K562 (cell line): ENCODE results near the gene PLXNA2. TPM values are rescaled to one million over a fixed set of nuclear protein-coding genes. Genes with fewer than 3 reads are reported as not detected.

Experiments used
- ATAC-seq: fragments of 200-7000 bp; cut with Tn5 transposase; 3 replicates; pipeline ENCODE4 v1.9.1; 2020; ENCODE audit warnings: moderate library complexity
- BruUV-seq: library from RNA; stranded (reverse); fragments of 400-500 nt; replicated peaks from 2 replicates; lab custom pipeline; 2021; lab: Mats Ljungman, UMichigan
- CTCF ChIA-PET: fragments of 300-600 bp; formaldehyde crosslinking; extraction: SDS; loops from one replicate; lab custom pipeline; 2021; ENCODE audit warnings: low intra/inter-chr PET ratio; lab: Yijun Ruan, JAX
- POLR2A ChIA-PET: fragments of 300-600, 350-650 bp; sonication (Branson Sonifier 250); formaldehyde crosslinking; extraction: SDS; loops from one replicate; lab custom pipeline; 2021; ENCODE audit warnings: antibody characterized with exemption, inconsistent platforms; lab: Yijun Ruan, JAX
- DNase-seq, 4 experiments: peaks; one replicate each; pipeline versions ENCODE4 v3.0.0 to v3.0.0-alpha.2; 2011 to 2018; ENCODE audit warnings: low spot score in 3 of 4, mixed read lengths in 3 of 4; ENCODE audit errors: extremely low read depth in 1 of 4
- FAIRE-seq: peaks from 2 replicates; lab custom pipeline; 2011; peaks lifted over from hg19 to GRCh38; lab: Jason Lieb, UNC
- H2AFZ ChIP-seq: 2 replicates; pipeline ENCODE4 v1.6.0; 2011; ENCODE audit warnings: low read depth, low read length, control low read depth, inconsistent platforms
- H3K27ac ChIP-seq: fragments of 200-600 bp; 3 replicates; pipeline ENCODE4 v1.8.0; 2011; ENCODE audit warnings: low read depth, mild to moderate bottlenecking, control low read depth, inconsistent platforms, low read length, moderate library complexity, mixed read lengths; ENCODE audit errors: extremely low read depth
- H3K27me3 ChIP-seq, 2 experiments: fragments of 300-600 bp in 1 of 2; 2 replicates in 1 of 2; 3 replicates in 1 of 2; pipeline versions ENCODE4 v1.6.0 to v1.8.0; 2011; ENCODE audit warnings: inconsistent platforms in 2 of 2, low read length in 2 of 2, mild to moderate bottlenecking in 1 of 2, mixed read lengths in 1 of 2, moderate library complexity in 1 of 2; ENCODE audit not compliant: control insufficient read depth in 2 of 2, insufficient read depth in 2 of 2
- H3K36me3 ChIP-seq: fragments of 300-600 bp; 3 replicates; pipeline ENCODE4 v1.8.0; 2011; ENCODE audit warnings: mild to moderate bottlenecking, low read length, inconsistent platforms; ENCODE audit not compliant: control insufficient read depth, insufficient read depth
- H3K4me1 ChIP-seq, 2 experiments: fragments of 200-600 bp in 1 of 2; replicated peaks in 1 of 2; 2 replicates in 1 of 2; 3 replicates in 1 of 2; pipeline versions ENCODE4 v1.5.1 to v1.8.0; 2011; ENCODE audit warnings: inconsistent platforms in 2 of 2, low read length in 2 of 2, mild to moderate bottlenecking in 1 of 2, mixed read lengths in 1 of 2, moderate library complexity in 1 of 2; ENCODE audit not compliant: control insufficient read depth in 2 of 2, insufficient read depth in 2 of 2
- H3K4me2 ChIP-seq: 2 replicates; pipeline ENCODE4 v1.6.1; 2011; ENCODE audit warnings: low read length, control low read depth, inconsistent platforms, mixed read lengths; ENCODE audit not compliant: insufficient read depth
- H3K4me3 ChIP-seq: fragments of 200-600 bp; sonication (generic), shearing (Covaris generic); 2 replicates; pipeline ENCODE4 v1.5.1; 2016; ENCODE audit warnings: control low read depth, inconsistent platforms
- H3K79me2 ChIP-seq: fragments of 200-600 bp; 3 replicates; pipeline ENCODE4 v1.8.0; 2011; ENCODE audit warnings: low read length, inconsistent platforms; ENCODE audit not compliant: control insufficient read depth, insufficient read depth
- H3K9ac ChIP-seq, 2 experiments: 2 replicates each; pipeline versions ENCODE4 v1.6.0 to v1.6.1; 2011; ENCODE audit warnings: low read depth in 2 of 2, low read length in 2 of 2, control low read depth in 1 of 2, inconsistent platforms in 1 of 2, mild to moderate bottlenecking in 1 of 2, mixed read lengths in 1 of 2; ENCODE audit not compliant: insufficient read depth in 1 of 2
- H3K9me1 ChIP-seq: one replicate; pipeline ENCODE4 v1.6.0; 2011; ENCODE audit warnings: inconsistent platforms, mild to moderate bottlenecking, low read length, moderate library complexity; ENCODE audit not compliant: control insufficient read depth, insufficient read depth
- H3K9me3 ChIP-seq: replicated peaks from 2 replicates; pipeline ENCODE4 v1.5.1; 2011; ENCODE audit warnings: low read depth, low read length, inconsistent platforms; ENCODE audit not compliant: control insufficient read depth, insufficient read depth
- H4K20me1 ChIP-seq: replicated peaks from 2 replicates; pipeline ENCODE4 v1.6.1; 2011; ENCODE audit warnings: low read length, inconsistent platforms, mixed read lengths; ENCODE audit not compliant: control insufficient read depth, insufficient read depth
- FOXJ2 ChIP-seq: fragments of 200-800 bp; sonication (Bioruptor generic); IDR thresholded peaks from 2 replicates; pipeline ENCODE4 v1.6.1; 2016; ENCODE audit warnings: missing genetic modification characterization, missing compliant biosample characterization
- SPI1 ChIP-seq: IDR thresholded peaks from 2 replicates; pipeline ENCODE4 v1.6.1; 2011; ENCODE audit warnings: low read depth, low read length, control low read depth, borderline replicate concordance
- YBX1 ChIP-seq: fragments of 450-650 bp; IDR thresholded peaks from 2 replicates; pipeline ENCODE4 v1.7.1; 2016; ENCODE audit warnings: mild to moderate bottlenecking
- in situ Hi-C: fragments of 300-500 bp; cut with MboI; formaldehyde crosslinking; loops from 4 replicates; pipeline ENCODE4 v1.15.0; 2018; ENCODE audit warnings: inconsistent platforms, mixed read lengths
- intact Hi-C: fragments of 100-400 bp; cut with micrococcal nuclease; formaldehyde crosslinking; loops from 2 replicates; pipeline ENCODE4 v1.14.2; 2022
- polyA plus RNA-seq, 8 experiments: library from polyadenylated mRNA; depleted of rRNA in 4 of 8; stranded (reverse) in 5 of 8; unstranded in 3 of 8; fragments of >200 nt; fragmentation: Nextera tagmentation in 2 of 8; fragmentation: Illumina TruSeq in 1 of 8; extraction: Ambion mirVana in 2 of 8; extraction: Trizol in 1 of 8; gene quantifications; 2 replicates each; pipeline versions ENCODE4 v1.2.1 to v1.2.3, GENCODE V29; 2011 to 2014; ENCODE audit warnings: inconsistent platforms in 1 of 8, missing spikeins in 1 of 8
- total RNA-seq, 7 experiments: library from RNA; depleted of rRNA in 6 of 7; stranded (reverse); fragments of >200 nt in 6 of 7; fragmentation: Illumina TruSeq in 2 of 7; extraction: Trizol in 2 of 7; gene quantifications; 2 replicates each; pipeline versions ENCODE4 v1.2.1 to v1.2.3, GENCODE V29; 2011 to 2021; ENCODE audit warnings: low replicate concordance in 1 of 7
- TF ChIP-seq, protein P1 (sequence below): fragments of 450-650 bp; formaldehyde crosslinking; IDR thresholded peaks from 2 replicates; pipeline ENCODE4 v1.4.0; 2020; ENCODE audit warnings: mild to moderate bottlenecking, moderate library complexity

PLXNA2 gene
- total and polyA plus RNA-seq, 9 of the 15 experiments (the other 6 are each of a cell fraction or from before 2014, with no cell fraction given) = 0.01 to 1.3 (median 0.32) TPM

DNA sequence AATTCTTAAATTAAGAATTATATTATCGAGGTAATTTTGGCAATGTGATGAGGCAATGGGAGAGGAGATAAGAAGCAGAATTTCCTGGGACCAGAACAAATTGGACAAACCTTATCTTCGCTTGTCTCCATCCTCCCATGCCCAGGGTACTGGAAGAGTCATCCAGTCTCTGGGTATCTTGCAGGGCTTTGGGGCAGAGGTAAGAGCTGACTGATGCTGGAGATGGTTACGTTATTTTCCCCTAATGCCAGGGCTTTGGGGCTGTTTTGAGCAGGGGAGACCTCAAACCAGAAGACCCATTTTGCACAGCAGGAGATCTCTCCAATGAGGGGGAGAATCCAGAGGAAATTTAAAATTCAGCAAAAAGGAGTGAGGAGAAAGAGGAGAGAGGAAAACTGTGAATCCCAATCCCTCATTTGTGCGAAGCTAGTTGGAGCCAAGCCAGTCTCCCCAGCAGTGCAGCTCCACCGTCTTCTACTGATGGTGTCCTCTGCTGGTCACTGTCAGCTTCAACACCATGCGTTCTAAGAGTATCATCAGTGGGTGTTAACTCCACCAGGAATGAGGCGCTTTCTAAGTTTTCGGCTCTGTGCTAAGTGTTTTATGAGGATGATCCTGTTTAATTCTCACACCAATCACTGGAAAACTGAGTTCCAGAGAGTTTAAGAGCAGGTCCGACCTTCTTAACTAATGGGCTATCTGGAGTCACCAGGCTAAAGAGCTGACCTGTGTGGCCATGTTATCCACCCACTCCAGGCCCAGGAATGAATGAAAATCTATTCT lies 246.5 kb downstream of the PLXNA2 start (continued):
- TF ChIP-seq, protein P1, sequence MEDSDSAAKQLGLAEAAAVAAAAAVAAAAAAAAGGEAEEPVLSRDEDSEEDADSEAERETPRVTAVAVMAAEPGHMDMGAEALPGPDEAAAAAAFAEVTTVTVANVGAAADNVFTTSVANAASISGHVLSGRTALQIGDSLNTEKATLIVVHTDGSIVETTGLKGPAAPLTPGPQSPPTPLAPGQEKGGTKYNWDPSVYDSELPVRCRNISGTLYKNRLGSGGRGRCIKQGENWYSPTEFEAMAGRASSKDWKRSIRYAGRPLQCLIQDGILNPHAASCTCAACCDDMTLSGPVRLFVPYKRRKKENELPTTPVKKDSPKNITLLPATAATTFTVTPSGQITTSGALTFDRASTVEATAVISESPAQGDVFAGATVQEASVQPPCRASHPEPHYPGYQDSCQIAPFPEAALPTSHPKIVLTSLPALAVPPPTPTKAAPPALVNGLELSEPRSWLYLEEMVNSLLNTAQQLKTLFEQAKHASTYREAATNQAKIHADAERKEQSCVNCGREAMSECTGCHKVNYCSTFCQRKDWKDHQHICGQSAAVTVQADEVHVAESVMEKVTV (CRISPR knock-in tag) = 0 out of 2 replicates have a peak, but pooled peaks have one; percentile 35
- no peak for TF ChIP-seq YBX1

DNA sequence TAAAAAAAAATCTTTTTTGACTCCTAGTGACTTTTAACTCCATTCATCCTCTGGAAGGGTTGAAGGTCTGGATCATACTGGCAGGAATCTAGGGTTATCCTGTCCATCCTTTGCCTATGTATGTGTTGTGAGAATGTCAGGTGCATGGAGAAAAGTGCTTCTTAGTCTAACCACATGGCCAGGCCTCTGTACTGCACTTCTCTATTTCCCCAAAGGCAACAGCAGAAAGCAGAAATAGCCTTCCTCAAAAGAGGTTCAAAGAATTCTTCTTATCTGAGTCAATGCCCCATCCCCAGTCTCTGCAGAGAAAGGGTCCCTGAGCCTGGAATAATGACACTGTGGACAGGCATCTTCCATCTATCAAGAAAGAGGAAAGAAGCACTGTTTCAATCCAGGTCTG lies 247.5 kb downstream of the PLXNA2 start:
- Histone ChIP-seq H3K27me3 (peaks cover 9 to 23% of the 10 kb centered on the region in 2 experiments; a peak in 4 of 5 replicates), H2AFZ (no peak overlapping the region), H3K4me1 (no peaks in the 10 kb centered on the region; a peak in 1 of 5 replicates), H3K79me2 (no peaks in the 10 kb centered on the region), H3K9me3 (no peaks in the 10 kb centered on the region), H3K4me3 (no peak overlapping the region), H3K27ac (no peak overlapping the region), H3K4me2 (no peak overlapping the region), H3K9ac (no peak overlapping the region), H3K36me3 (no peaks in the 10 kb centered on the region), H4K20me1 (no peaks in the 10 kb centered on the region), H3K9me1 (no peaks in the 10 kb centered on the region)
- ATAC-seq = no peak
- no peak for DNase-seq
- in situ Hi-C loops (no loop called here), intact Hi-C loops (loop anchor here (2.0 kb wide), 1 partner anchor 112 kb away; no protein-coding TSS in a partner anchor)
- ChIA-PET CTCF (interaction anchor here (1.2 to 2.7 kb wide), 2 partner anchors 99 to 111 kb away, joined by 9 to 16 read pairs; no protein-coding TSS in a partner anchor), POLR2A (interaction anchor here (1.8 kb wide), 1 partner anchor 11 kb away, joined by 4 read pairs; no protein-coding TSS in a partner anchor)
- BruUV-seq = no TSS peak
- TF ChIP-seq SPI1 (peak; percentile 66; the same call in 1 of the 2 replicates), FOXJ2 (tag) (no peak)
- FAIRE-seq = no peak
